Sigmoid colon (tissue), 3 donors: ENCODE data around the gene PCGF5.

Experiments
- POLR2A ChIP-seq, 2 donors: fragments of 450-650 bp; IDR thresholded peaks; one replicate each; pipeline ENCODE4 v1.6.1; 2016; ENCODE audit warnings: antibody characterized with exemption in 2 of 2, mild to moderate bottlenecking in 2 of 2, moderate library complexity in 2 of 2
- TF ChIP-seq, protein P1 (sequence below), 4 experiments: fragments of 450-650 bp in 3 of 4; fragments of 200-600 bp in 1 of 4; IDR thresholded peaks; one replicate each; pipeline ENCODE4 v1.5.1; 2016 to 2019; ENCODE audit warnings: antibody characterized with exemption in 4 of 4, mild to moderate bottlenecking in 3 of 4, moderate library complexity in 2 of 4

DNA sequence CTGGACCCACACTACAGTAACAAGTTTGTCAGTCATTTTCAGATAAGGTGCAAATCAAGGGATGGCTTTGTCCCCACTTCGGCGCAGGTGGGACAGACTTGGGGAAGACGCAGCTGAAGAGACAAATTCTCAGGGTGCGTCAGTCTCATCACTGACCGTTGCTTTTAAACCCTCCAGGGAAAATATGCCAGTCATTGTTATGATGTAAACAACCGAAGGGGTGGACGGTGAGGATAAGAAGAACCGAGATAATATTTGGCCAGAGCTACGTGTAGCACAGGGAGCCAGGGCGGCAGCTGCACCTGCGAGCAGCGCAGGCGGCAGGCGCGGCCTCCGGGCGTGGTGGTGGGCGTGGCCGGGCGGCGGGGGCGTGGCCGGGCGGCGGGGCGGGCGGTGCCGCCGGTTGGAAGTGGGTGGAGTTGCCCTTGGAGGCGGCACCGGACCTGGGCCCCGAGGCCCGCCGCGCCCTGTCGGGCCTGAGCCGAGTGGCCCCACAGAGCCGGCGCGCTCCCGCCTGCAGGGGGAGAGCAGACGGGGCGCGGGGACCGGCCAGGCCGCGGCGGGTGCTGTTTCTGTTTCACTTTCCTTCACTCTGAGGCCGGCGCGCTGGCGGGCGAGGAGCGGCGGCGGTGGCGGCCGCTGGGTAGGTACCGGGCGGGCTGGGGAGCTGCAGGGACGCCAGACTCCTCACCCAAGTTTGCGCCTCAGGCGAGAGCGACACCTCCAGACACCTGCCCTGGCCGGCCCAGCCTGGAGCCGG, at the start of gene PCGF5:
- TF ChIP-seq, protein P1, sequence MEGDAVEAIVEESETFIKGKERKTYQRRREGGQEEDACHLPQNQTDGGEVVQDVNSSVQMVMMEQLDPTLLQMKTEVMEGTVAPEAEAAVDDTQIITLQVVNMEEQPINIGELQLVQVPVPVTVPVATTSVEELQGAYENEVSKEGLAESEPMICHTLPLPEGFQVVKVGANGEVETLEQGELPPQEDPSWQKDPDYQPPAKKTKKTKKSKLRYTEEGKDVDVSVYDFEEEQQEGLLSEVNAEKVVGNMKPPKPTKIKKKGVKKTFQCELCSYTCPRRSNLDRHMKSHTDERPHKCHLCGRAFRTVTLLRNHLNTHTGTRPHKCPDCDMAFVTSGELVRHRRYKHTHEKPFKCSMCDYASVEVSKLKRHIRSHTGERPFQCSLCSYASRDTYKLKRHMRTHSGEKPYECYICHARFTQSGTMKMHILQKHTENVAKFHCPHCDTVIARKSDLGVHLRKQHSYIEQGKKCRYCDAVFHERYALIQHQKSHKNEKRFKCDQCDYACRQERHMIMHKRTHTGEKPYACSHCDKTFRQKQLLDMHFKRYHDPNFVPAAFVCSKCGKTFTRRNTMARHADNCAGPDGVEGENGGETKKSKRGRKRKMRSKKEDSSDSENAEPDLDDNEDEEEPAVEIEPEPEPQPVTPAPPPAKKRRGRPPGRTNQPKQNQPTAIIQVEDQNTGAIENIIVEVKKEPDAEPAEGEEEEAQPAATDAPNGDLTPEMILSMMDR (IDR thresholded peaks at IDR 0.05): peak in 3 of 4 experiments; percentile 18 to 32 (median 29)
- TF ChIP-seq POLR2A (IDR thresholded peaks at IDR 0.05): peak; percentile 27 to 31
